Ascending aorta (tissue), 2 donors: ENCODE data around the gene SLIT3. TPM values are rescaled to one million over a fixed set of nuclear protein-coding genes. Genes with fewer than 3 reads are reported as not detected.

Experiments
- DNase-seq, 2 donors: peaks; one replicate each; pipeline ENCODE4 v3.0.0-alpha.2; 2019; ENCODE audit warnings: low spot score in 2 of 2
- H3K27ac ChIP-seq, 2 donors: fragments of 200-600 bp; sonication (generic); one replicate each; pipeline ENCODE4 v1.5.1; 2016 to 2017; ENCODE audit warnings: mild to moderate bottlenecking in 1 of 2
- H3K27me3 ChIP-seq: fragments of 200-600 bp; sonication (generic); one replicate; pipeline ENCODE4 v1.5.1; 2017
- H3K36me3 ChIP-seq, 2 donors: fragments of 200-600 bp; sonication (generic); one replicate each; pipeline ENCODE4 v1.5.1; 2016
- H3K4me1 ChIP-seq, 2 donors: fragments of 200-600 bp; sonication (generic); one replicate each; pipeline ENCODE4 v1.5.1; 2016 to 2017; ENCODE audit warnings: mild to moderate bottlenecking in 1 of 2
- H3K4me3 ChIP-seq, 2 donors: fragments of 200-600 bp; sonication (generic); one replicate each; pipeline ENCODE4 v1.5.1; 2016 to 2017; ENCODE audit warnings: mild to moderate bottlenecking in 1 of 2
- H3K9me3 ChIP-seq, 2 donors: fragments of 200-600 bp; sonication (generic); one replicate each; pipeline ENCODE4 v1.5.1; 2016
- CTCF ChIP-seq, 3 experiments: fragments of 200-600 bp in 2 of 3; fragments of 450-650 bp in 1 of 3; sonication (generic) in 2 of 3; IDR thresholded peaks; one replicate each; pipeline ENCODE4 v1.5.1; 2016 to 2019; ENCODE audit warnings: antibody characterized with exemption in 3 of 3, mild to moderate bottlenecking in 1 of 3, moderate library complexity in 1 of 3
- intact Hi-C: fragments of 100-400 bp; cut with DNase I; formaldehyde crosslinking; loops from one replicate; pipeline ENCODE4 v1.15.1; 2023
- total RNA-seq: library from RNA; depleted of rRNA; stranded (reverse); fragments of >200 nt; gene quantifications from one replicate; pipeline ENCODE4 v1.1.0, GENCODE V29; 2016

The SLIT3 gene
- total RNA-seq, 1 donor from 2014 or later: 128 TPM

- intact Hi-C loops: no loop called here
- Histone ChIP-seq H3K36me3 (no peaks in the 10 kb centered on the region), H3K9me3 (no peaks in the 10 kb centered on the region), H3K4me1 (peaks cover 0 to 8% of the 10 kb centered on the region in 2 donors), H3K4me3 (no peak overlapping the region), H3K27ac (no peak overlapping the region), H3K27me3 (no peaks in the 10 kb centered on the region)
- no peak for TF ChIP-seq CTCF (IDR thresholded peaks at IDR 0.05)
- no peak for DNase-seq
These were observed 504.1 kb downstream of the SLIT3 start for GRCh38 chr5:168796593-168797580.

- Histone ChIP-seq H3K36me3 (no peaks in the 10 kb centered on the region), H3K4me3 (no peak overlapping the region), H3K9me3 (no peaks in the 10 kb centered on the region), H3K27ac (no peak overlapping the region), H3K4me1 (peaks cover 0 to 8% of the 10 kb centered on the region in 2 donors), H3K27me3 (no peaks in the 10 kb centered on the region)
- intact Hi-C loops: no loop called here
- DNase-seq: no peak
- no peak for TF ChIP-seq CTCF (IDR thresholded peaks at IDR 0.05)
These were observed 504.9 kb downstream of the SLIT3 start for GRCh38 chr5:168796000-168796399.

- Histone ChIP-seq H3K27me3 (no peaks in the 10 kb centered on the region), H3K4me1 (peaks cover 0 to 8% of the 10 kb centered on the region in 2 donors), H3K27ac (peak overlapping the region; percentile 56 to 65), H3K9me3 (no peaks in the 10 kb centered on the region), H3K36me3 (no peaks in the 10 kb centered on the region), H3K4me3 (peak overlapping the region in 1 of 2 donors; percentile 38)
- TF ChIP-seq CTCF (IDR thresholded peaks at IDR 0.05): no peak
- intact Hi-C loops: no loop called here
- peak in 1 of 2 donors; percentile 16 for DNase-seq
These were observed 506.8 kb downstream of the SLIT3 start for GRCh38 chr5:168793841-168794837.

- no peak overlapping the region for H3K4me3 ChIP-seq
- no peaks in the 10 kb centered on the region for H3K36me3 ChIP-seq
- H3K9me3 ChIP-seq: no peaks in the 10 kb centered on the region
- H3K27me3 ChIP-seq: no peaks in the 10 kb centered on the region
- no peak for TF ChIP-seq CTCF (IDR thresholded peaks at IDR 0.05)
- no peak overlapping the region for H3K27ac ChIP-seq
- no peak for DNase-seq
- intact Hi-C loops: no loop called here
- H3K4me1 ChIP-seq: peaks cover 0 to 8% of the 10 kb centered on the region in 2 donors
These were observed 508.3 kb downstream of the SLIT3 start for GRCh38 chr5:168792678-168793077.

GRCh38 chr5:168790671-168791250, 510.2 kb downstream of the SLIT3 start:
- Histone ChIP-seq H3K36me3 (peaks cover 0 to 3% of the 10 kb centered on the region in 2 donors), H3K4me1 (peaks cover 0 to 8% of the 10 kb centered on the region in 2 donors), H3K27ac (no peak overlapping the region), H3K9me3 (no peaks in the 10 kb centered on the region), H3K4me3 (no peak overlapping the region), H3K27me3 (no peaks in the 10 kb centered on the region)
- no peak for DNase-seq
- TF ChIP-seq CTCF (IDR thresholded peaks at IDR 0.05): no peak
- intact Hi-C loops: no loop called here
